HG03045 (cell line): ENCODE results near the gene ZNF423.
"Not testable (repeated sequence)": the region's sequence is repeated elsewhere in the genome, so short reads cannot be mapped to it uniquely, and the experiment has no call there.

Source experiments
- ATAC-seq: cut with Tn5 transposase; IDR thresholded peaks from one replicate; pipeline ENCODE4 v1.9.1; 2021; ENCODE audit warnings: mild to moderate bottlenecking, moderate library complexity; ENCODE audit not compliant: unreplicated experiment

Gene ZNF423

GRCh38 chr16:49566432-49566831, 289.5 kb downstream of the ZNF423 start:
- no peak for ATAC-seq

- no peak for ATAC-seq
Measured at GRCh38 chr16:49564496-49565229, 291.2 kb downstream of the ZNF423 start.

GRCh38 chr16:49563666-49564065, 292.2 kb downstream of the ZNF423 start:
- no peak for ATAC-seq

GRCh38 chr16:49562894-49563293, 293.0 kb downstream of the ZNF423 start:
- not testable (repeated sequence) for ATAC-seq

- ATAC-seq: no peak
Measured at GRCh38 chr16:49562228-49562627, 293.7 kb downstream of the ZNF423 start.

- no peak for ATAC-seq
Measured at GRCh38 chr16:49560004-49560830, 295.7 kb downstream of the ZNF423 start.

- ATAC-seq: no peak
Measured at GRCh38 chr16:49559242-49559641, 296.7 kb downstream of the ZNF423 start.

- no peak for ATAC-seq
Measured at GRCh38 chr16:49558451-49558850, 297.5 kb downstream of the ZNF423 start.

GRCh38 chr16:49556606-49557446, 299.1 kb downstream of the ZNF423 start:
- ATAC-seq: no peak

- ATAC-seq: no peak
Measured at GRCh38 chr16:49556249-49556605, 299.7 kb downstream of the ZNF423 start.

- no peak for ATAC-seq
Measured at GRCh38 chr16:49554681-49555080, 301.2 kb downstream of the ZNF423 start.

- no peak for ATAC-seq
Measured at GRCh38 chr16:49552313-49552928, 303.5 kb downstream of the ZNF423 start.

- no peak for ATAC-seq
Measured at GRCh38 chr16:49550666-49551065, 305.2 kb downstream of the ZNF423 start.

- ATAC-seq: no peak
Measured at GRCh38 chr16:49550140-49550539, 305.8 kb downstream of the ZNF423 start.

- ATAC-seq: no peak
Measured at GRCh38 chr16:49548325-49548970, 307.5 kb downstream of the ZNF423 start.

- no peak for ATAC-seq
Measured at GRCh38 chr16:49547448-49547847, 308.5 kb downstream of the ZNF423 start.

- no peak for ATAC-seq
Measured at GRCh38 chr16:49546735-49547134, 309.2 kb downstream of the ZNF423 start.

- no peak for ATAC-seq
Measured at GRCh38 chr16:49545741-49546448, 310.0 kb downstream of the ZNF423 start.

GRCh38 chr16:49545243-49545642, 310.7 kb downstream of the ZNF423 start:
- no peak for ATAC-seq

- no peak for ATAC-seq
Measured at GRCh38 chr16:49544828-49545227, 311.1 kb downstream of the ZNF423 start.
